ENCODE measurements around the gene HDAC11.
"Not testable (repeated sequence)": the region's sequence is repeated elsewhere in the genome, so short reads cannot be mapped to it uniquely, and the experiment has no call there.

The HDAC11 gene

DNA sequence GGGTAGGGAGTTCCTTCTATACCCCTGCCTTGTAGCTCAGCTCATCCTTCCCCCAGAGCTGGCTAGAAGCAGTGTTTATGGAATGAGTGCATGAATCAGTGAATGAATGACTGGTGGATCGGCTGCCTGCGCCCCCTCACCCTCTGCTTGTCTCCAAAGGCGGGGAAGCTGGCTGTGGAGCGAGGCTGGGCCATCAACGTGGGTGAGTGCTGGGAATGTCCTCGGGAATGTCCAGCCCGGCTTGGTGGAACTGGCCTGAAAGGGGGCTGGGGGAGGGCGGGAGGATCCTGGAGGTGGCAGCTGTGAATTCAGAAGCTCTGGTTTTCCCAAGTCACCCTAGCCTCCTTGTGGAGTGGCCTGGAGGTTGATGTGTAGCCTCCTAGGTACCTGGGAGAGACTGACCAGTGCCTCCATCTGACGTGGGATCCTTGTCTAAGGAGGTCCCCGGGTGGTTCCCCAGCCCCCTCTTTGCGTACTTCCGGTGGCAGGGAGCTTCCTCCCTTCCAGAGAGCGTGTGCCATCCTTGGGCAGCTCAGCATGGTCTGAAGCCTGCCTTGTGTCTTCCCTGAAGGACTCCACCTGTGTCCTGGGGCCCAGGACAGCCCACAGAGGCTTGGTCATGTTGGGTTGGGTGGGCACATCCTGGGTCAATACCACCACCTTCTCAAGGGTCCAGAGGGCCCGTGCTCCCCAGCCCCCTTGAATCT is 18.4 kb downstream of the HDAC11 start:
- Histone ChIP-seq H3K27me3 (ENCODE audit: insufficient read depth, poor library complexity, severe bottlenecking) (no peaks in the 10 kb centered on the region), H3K27ac (replicated peaks) (no peak overlapping the region), H3K4me3 (replicated peaks; ENCODE audit: insufficient read depth, low read length) (no peak overlapping the region)
- no peak for DNase-seq (ENCODE audit: low read depth in 1 of 2, low spot score in 1 of 2)
- TF ChIP-seq SPI1 (IDR thresholded peaks at IDR 0.05; ENCODE audit: borderline replicate concordance, low read depth) (no peak), POLR2AphosphoS5 (IDR thresholded peaks at IDR 0.05; ENCODE audit: low read depth) (no peak), GABPA (IDR thresholded peaks at IDR 0.05; ENCODE audit: low read depth) (no peak)
- TF ChIP-seq, protein P1, sequence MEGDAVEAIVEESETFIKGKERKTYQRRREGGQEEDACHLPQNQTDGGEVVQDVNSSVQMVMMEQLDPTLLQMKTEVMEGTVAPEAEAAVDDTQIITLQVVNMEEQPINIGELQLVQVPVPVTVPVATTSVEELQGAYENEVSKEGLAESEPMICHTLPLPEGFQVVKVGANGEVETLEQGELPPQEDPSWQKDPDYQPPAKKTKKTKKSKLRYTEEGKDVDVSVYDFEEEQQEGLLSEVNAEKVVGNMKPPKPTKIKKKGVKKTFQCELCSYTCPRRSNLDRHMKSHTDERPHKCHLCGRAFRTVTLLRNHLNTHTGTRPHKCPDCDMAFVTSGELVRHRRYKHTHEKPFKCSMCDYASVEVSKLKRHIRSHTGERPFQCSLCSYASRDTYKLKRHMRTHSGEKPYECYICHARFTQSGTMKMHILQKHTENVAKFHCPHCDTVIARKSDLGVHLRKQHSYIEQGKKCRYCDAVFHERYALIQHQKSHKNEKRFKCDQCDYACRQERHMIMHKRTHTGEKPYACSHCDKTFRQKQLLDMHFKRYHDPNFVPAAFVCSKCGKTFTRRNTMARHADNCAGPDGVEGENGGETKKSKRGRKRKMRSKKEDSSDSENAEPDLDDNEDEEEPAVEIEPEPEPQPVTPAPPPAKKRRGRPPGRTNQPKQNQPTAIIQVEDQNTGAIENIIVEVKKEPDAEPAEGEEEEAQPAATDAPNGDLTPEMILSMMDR (IDR thresholded peaks at IDR 0.05; ENCODE audit: insufficient read depth, low read length) = no peak
- TF ChIP-seq, protein P2, sequence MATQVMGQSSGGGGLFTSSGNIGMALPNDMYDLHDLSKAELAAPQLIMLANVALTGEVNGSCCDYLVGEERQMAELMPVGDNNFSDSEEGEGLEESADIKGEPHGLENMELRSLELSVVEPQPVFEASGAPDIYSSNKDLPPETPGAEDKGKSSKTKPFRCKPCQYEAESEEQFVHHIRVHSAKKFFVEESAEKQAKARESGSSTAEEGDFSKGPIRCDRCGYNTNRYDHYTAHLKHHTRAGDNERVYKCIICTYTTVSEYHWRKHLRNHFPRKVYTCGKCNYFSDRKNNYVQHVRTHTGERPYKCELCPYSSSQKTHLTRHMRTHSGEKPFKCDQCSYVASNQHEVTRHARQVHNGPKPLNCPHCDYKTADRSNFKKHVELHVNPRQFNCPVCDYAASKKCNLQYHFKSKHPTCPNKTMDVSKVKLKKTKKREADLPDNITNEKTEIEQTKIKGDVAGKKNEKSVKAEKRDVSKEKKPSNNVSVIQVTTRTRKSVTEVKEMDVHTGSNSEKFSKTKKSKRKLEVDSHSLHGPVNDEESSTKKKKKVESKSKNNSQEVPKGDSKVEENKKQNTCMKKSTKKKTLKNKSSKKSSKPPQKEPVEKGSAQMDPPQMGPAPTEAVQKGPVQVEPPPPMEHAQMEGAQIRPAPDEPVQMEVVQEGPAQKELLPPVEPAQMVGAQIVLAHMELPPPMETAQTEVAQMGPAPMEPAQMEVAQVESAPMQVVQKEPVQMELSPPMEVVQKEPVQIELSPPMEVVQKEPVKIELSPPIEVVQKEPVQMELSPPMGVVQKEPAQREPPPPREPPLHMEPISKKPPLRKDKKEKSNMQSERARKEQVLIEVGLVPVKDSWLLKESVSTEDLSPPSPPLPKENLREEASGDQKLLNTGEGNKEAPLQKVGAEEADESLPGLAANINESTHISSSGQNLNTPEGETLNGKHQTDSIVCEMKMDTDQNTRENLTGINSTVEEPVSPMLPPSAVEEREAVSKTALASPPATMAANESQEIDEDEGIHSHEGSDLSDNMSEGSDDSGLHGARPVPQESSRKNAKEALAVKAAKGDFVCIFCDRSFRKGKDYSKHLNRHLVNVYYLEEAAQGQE (IDR thresholded peaks at IDR 0.05; ENCODE audit: insufficient replicate concordance, low read depth) = no peak

DNA sequence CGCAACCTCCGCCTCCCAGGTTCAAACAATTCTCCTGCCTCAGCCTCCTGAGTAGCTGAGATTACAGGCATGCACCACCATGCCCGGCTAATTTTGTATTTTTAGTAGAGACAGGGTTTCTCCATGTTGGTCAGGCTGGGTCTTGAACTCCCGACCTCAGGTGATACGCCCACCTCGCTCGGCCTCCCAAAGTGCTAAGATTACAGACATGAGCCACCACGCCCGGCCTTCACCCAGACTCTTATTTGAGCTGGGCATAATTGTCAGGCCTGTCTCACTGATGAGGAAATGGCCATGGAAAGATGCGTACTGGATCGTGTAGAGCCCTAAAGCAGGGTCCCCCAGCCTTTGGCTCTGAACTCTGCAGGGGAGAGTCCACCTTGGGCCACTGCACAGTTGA is 19.1 kb downstream of the HDAC11 start:
- not testable (repeated sequence) for H3K27me3 ChIP-seq (ENCODE audit: insufficient read depth, poor library complexity, severe bottlenecking); DNase-seq (ENCODE audit: low read depth in 1 of 2, low spot score in 1 of 2); H3K4me3 ChIP-seq (replicated peaks; ENCODE audit: insufficient read depth, low read length); H3K27ac ChIP-seq (replicated peaks)

DNA sequence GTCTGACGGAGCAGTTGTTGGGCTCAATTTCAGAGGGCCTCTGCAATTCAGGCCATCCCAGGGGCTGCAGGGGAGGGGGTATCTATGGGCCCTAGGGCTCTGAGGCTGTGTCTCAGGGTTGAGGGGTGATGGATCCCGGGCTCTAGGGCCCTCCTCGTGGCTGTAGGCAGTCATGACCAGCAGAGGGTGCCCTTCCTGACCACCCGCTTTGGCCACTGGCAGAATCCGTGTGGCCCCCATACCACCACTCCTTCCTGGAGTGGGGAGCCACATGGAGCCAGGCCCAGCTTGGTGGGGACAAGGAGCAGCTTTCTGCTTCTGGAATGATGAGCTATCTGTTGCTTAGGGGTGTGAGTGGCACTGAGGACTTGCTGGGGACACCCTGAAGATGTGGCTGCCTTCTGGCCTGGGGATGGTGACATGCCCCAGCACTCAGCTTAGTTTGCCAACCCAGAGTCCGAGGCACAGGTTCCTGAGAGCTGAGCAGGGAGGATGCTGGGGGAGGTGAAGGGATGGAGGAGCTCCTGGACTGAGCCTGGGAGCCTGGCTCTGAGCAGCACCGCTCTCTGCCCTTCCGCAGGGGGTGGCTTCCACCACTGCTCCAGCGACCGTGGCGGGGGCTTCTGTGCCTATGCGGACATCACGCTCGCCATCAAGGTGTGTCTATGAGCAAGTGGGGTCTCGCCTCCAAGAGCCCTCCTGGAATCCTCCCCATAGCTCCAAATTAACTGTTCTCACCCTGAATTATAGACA is 20.2 kb downstream of the HDAC11 start:
- TF ChIP-seq, protein P1 (IDR thresholded peaks at IDR 0.05; ENCODE audit: insufficient read depth, low read length) = peak; percentile 53
- no peak for TF ChIP-seq POLR2AphosphoS5 (IDR thresholded peaks at IDR 0.05; ENCODE audit: low read depth)
- Histone ChIP-seq H3K4me3 (replicated peaks; ENCODE audit: insufficient read depth, low read length) (no peak overlapping the region), H3K27me3 (ENCODE audit: insufficient read depth, poor library complexity, severe bottlenecking) (no peaks in the 10 kb centered on the region), H3K27ac (replicated peaks) (no peak overlapping the region)
- peak in 1 of 2 experiments; percentile 7 for DNase-seq (ENCODE audit: low read depth in 1 of 2, low spot score in 1 of 2)

DNA sequence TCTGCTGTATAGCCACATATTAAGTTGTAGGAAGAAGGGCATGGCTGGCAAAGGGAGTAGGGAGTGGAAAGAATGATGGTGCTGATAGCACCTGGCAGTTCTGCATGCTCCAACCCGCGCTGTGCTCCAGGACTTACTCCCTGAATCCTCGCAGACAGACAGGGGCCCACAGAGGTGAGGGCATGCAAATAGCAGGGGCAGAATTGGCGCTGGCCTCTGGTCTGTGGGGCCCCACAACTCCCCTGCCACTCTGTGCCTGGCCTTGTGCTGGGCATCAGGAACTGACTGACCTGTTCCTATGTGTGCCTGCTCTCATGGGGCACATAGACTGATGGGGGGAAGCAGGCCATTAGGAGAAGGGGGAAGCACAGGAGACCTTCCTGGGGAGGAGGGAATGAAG is 20.9 kb downstream of the HDAC11 start:
- TF ChIP-seq, protein P1 (IDR thresholded peaks at IDR 0.05; ENCODE audit: insufficient read depth, low read length) = no peak
- no peak for TF ChIP-seq GABPA (IDR thresholded peaks at IDR 0.05; ENCODE audit: low read depth)
- no peak for TF ChIP-seq SPI1 (IDR thresholded peaks at IDR 0.05; ENCODE audit: borderline replicate concordance, low read depth)
- TF ChIP-seq, protein P2 (IDR thresholded peaks at IDR 0.05; ENCODE audit: insufficient replicate concordance, low read depth) = no peak
- TF ChIP-seq POLR2AphosphoS5 (IDR thresholded peaks at IDR 0.05; ENCODE audit: low read depth) = no peak
- H3K27me3 ChIP-seq (ENCODE audit: insufficient read depth, poor library complexity, severe bottlenecking) = no peaks in the 10 kb centered on the region
- H3K27ac ChIP-seq (replicated peaks) = no peak overlapping the region
- no peak for DNase-seq (ENCODE audit: low read depth in 1 of 2, low spot score in 1 of 2)
- no peak overlapping the region for H3K4me3 ChIP-seq (replicated peaks; ENCODE audit: insufficient read depth, low read length)

Measured in HL-60 (cell line).